GM06990 (cell line): ENCODE measurements around the gene BTG2.
A peak's percentile ranks its signal among the peaks of the same experiment; 100 is the strongest.

ENCODE experiments used
- DNase-seq: peaks from one replicate; pipeline ENCODE4 v3.0.0-alpha.2; 2011; ENCODE audit not compliant: insufficient read length; ENCODE audit errors: extremely low read depth
- H3K27me3 ChIP-seq: replicated peaks from 2 replicates; pipeline ENCODE4 v1.6.0; 2011; ENCODE audit warnings: low read length; ENCODE audit not compliant: control insufficient read depth, insufficient read depth
- H3K36me3 ChIP-seq: 2 replicates; pipeline ENCODE4 v1.5.1; 2011; ENCODE audit warnings: low read length; ENCODE audit not compliant: control insufficient read depth, insufficient read depth
- H3K4me3 ChIP-seq: replicated peaks from 2 replicates; pipeline ENCODE4 v1.5.1; 2011; ENCODE audit warnings: low read depth, mild to moderate bottlenecking, control low read depth, low read length
- CTCF ChIP-seq: IDR thresholded peaks from 2 replicates; pipeline ENCODE4 v1.5.1; 2011; ENCODE audit warnings: low read length, control low read depth, mild to moderate bottlenecking, inconsistent platforms; ENCODE audit not compliant: insufficient read depth, poor library complexity, severe bottlenecking

Gene BTG2

GRCh38 chr1:203316626-203317093, 11.3 kb downstream of the BTG2 start:
- TF ChIP-seq CTCF = no peak
- no peaks in the 10 kb centered on the region for H3K27me3 ChIP-seq
- DNase-seq = no peak
- H3K4me3 ChIP-seq = no peak overlapping the region
- H3K36me3 ChIP-seq = no peaks in the 10 kb centered on the region

GRCh38 chr1:203317429-203318228, 12.3 kb downstream of the BTG2 start:
- H3K27me3 ChIP-seq = no peaks in the 10 kb centered on the region
- no peak for TF ChIP-seq CTCF
- no peak overlapping the region for H3K4me3 ChIP-seq
- DNase-seq = no peak
- no peaks in the 10 kb centered on the region for H3K36me3 ChIP-seq

- no peak overlapping the region for H3K4me3 ChIP-seq
- no peak for TF ChIP-seq CTCF
- no peaks in the 10 kb centered on the region for H3K36me3 ChIP-seq
- no peak for DNase-seq
- no peaks in the 10 kb centered on the region for H3K27me3 ChIP-seq
These were observed 12.9 kb downstream of the BTG2 start for GRCh38 chr1:203318229-203318517.

DNA sequence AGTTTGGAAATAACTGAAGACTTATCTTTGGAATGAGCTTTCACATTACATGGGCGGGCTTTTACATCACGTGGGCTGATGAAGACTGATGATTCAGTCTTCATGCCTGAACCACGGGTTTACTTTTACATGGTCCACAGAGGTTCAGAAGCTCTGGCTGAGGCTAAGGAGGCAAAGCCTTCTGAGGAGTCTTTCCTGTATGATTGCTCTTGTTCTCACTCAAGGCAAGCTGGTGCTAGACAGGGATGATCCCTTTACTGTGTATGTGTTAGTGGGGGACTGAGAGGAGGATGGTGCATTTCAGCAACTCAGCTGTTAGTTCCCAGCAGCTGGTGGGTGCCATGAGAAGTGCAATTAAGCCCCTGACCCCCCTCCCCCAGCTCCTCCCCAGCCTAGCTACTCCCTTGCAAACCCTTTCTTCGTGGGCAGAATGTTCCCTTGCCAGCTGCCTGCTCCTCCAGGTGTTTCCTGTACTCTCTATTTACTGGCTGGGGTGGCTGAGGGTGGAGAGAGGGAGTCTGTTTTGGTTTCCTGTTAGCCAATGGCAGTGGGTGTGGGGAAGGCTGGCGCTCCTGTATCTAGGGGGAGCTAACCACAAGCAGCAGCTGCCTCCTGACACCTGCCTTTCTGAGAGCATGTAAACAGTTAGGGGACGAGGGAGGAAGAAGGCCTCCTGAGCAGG, 15.4 kb downstream of the BTG2 start:
- Histone ChIP-seq H3K4me3 (no peak overlapping the region), H3K27me3 (no peaks in the 10 kb centered on the region), H3K36me3 (no peaks in the 10 kb centered on the region)
- peak; percentile 79 for DNase-seq
- peak; percentile 12 for TF ChIP-seq CTCF

DNA sequence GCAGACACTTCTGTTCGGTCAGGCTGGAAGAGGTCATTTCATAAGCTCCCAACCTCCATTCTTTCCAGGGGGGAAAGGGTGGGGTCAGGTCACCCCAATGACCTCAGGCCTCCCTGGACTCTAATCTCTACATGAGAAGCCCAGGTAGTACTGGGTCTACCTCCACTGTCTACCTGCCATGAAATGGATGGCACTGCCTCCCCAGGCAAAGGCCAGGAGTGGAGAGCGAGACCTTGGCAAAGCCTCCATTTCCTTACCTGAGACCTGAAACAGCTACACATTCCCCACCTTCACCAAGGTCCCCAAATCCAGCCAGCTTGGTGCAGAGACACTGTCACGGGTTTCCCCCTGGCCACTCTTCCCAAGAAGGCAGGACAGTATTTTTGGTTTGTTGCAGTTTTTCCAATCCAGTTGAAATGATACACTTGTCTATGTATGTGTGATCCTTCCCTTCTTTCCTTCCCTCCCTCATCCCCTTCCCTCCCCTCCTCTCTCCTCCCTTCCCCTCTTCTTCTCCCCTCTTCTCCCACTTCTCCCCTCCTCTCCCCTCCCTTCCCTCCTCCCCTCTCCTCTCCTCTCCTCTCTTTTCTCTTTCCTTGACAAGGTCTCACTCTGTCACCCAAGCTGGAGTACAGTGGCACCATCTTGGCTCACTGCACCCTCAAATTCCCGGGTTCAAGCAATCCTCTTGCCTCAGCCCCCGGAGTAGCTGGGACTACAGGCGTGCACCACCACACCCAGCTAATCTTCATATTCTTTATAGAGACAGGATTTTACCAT, 16.1 kb downstream of the BTG2 start:
- no peaks in the 10 kb centered on the region for H3K36me3 ChIP-seq
- no peaks in the 10 kb centered on the region for H3K27me3 ChIP-seq
- DNase-seq = no peak
- no peak for TF ChIP-seq CTCF
- H3K4me3 ChIP-seq = no peak overlapping the region
